ENCODE measurements around the gene ZDHHC1. TPM values are rescaled to one million over a fixed set of nuclear protein-coding genes. Genes with fewer than 3 reads are reported as not detected.
A peak's percentile ranks its signal among the peaks of the same experiment; 100 is the strongest.

ZDHHC1 gene
- total and polyA plus RNA-seq, 4 donors: 0.33 to 1.6 (median 1.1) TPM

- no peak for DNase-seq (ENCODE audit: low spot score)
- Histone ChIP-seq H3K4me3 (ENCODE audit: low read depth in 1 of 3, low read length in 3 of 3) (no peak overlapping the region), H3K36me3 (ENCODE audit: control insufficient read depth in 4 of 4, insufficient read depth in 3 of 4, low read depth in 1 of 4, low read length in 3 of 4) (no peaks in the 10 kb centered on the region), H3K27ac (ENCODE audit: low read depth in 1 of 2, low read length in 2 of 2) (no peak overlapping the region), H3K27me3 (ENCODE audit: control insufficient read depth in 4 of 4, insufficient read depth in 4 of 4, low read length in 3 of 4) (no peaks in the 10 kb centered on the region), H3K9me3 (ENCODE audit: control insufficient read depth in 4 of 4, low read length in 3 of 4) (no peaks in the 10 kb centered on the region), H3K4me1 (ENCODE audit: control insufficient read depth in 4 of 4, insufficient read depth in 4 of 4, low read length in 3 of 4) (no peaks in the 10 kb centered on the region), H3K9ac (ENCODE audit: low read depth in 1 of 2, low read length in 2 of 2) (no peak overlapping the region)
- WGBS: 88% methylated on average over 8 of the region's 8 CpGs
- TF ChIP-seq, protein P1, sequence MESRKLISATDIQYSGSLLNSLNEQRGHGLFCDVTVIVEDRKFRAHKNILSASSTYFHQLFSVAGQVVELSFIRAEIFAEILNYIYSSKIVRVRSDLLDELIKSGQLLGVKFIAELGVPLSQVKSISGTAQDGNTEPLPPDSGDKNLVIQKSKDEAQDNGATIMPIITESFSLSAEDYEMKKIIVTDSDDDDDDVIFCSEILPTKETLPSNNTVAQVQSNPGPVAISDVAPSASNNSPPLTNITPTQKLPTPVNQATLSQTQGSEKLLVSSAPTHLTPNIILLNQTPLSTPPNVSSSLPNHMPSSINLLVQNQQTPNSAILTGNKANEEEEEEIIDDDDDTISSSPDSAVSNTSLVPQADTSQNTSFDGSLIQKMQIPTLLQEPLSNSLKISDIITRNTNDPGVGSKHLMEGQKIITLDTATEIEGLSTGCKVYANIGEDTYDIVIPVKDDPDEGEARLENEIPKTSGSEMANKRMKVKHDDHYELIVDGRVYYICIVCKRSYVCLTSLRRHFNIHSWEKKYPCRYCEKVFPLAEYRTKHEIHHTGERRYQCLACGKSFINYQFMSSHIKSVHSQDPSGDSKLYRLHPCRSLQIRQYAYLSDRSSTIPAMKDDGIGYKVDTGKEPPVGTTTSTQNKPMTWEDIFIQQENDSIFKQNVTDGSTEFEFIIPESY (IDR thresholded peaks at IDR 0.05): no peak
- TF ChIP-seq YY1 (IDR thresholded peaks at IDR 0.05) (no peak), GABPA (IDR thresholded peaks at IDR 0.05 in 1 of 2, conservative IDR thresholded peaks at IDR 0.05 in 1 of 2) (no peak), SP1 (IDR thresholded peaks at IDR 0.05) (no peak), EGR1 (IDR thresholded peaks at IDR 0.05; ENCODE audit: low read depth in 2 of 2) (no peak), TAF1 (conservative IDR thresholded peaks at IDR 0.05) (no peak)
These were observed 10.9 kb downstream of the ZDHHC1 start for GRCh38 chr16:67405336-67405735.

GRCh38 chr16:67404740-67405226 lies 11.5 kb downstream of the ZDHHC1 start:
- H3K9me3 ChIP-seq (ENCODE audit: control insufficient read depth in 4 of 4, low read length in 3 of 4): no peaks in the 10 kb centered on the region
- no peak overlapping the region for H3K27ac ChIP-seq (ENCODE audit: low read depth in 1 of 2, low read length in 2 of 2)
- no peaks in the 10 kb centered on the region for H3K36me3 ChIP-seq (ENCODE audit: control insufficient read depth in 4 of 4, insufficient read depth in 3 of 4, low read depth in 1 of 4, low read length in 3 of 4)
- TF ChIP-seq FOXA2 (IDR thresholded peaks at IDR 0.05) (no peak), FOXA1 (IDR thresholded peaks at IDR 0.05) (no peak), SP1 (IDR thresholded peaks at IDR 0.05) (peak; percentile 60), TAF1 (conservative IDR thresholded peaks at IDR 0.05) (no peak), ATF3 (IDR thresholded peaks at IDR 0.05) (no peak)
- TF ChIP-seq, protein P1 (IDR thresholded peaks at IDR 0.05): no peak
- TF ChIP-seq, protein P2, sequence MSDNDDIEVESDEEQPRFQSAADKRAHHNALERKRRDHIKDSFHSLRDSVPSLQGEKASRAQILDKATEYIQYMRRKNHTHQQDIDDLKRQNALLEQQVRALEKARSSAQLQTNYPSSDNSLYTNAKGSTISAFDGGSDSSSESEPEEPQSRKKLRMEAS (IDR thresholded peaks at IDR 0.05): no peak
- H3K9ac ChIP-seq (ENCODE audit: low read depth in 1 of 2, low read length in 2 of 2): no peak overlapping the region
- no peak for DNase-seq (ENCODE audit: low spot score)
- WGBS: 92% methylated on average over 5 of the region's 5 CpGs
- no peak overlapping the region for H3K4me3 ChIP-seq (ENCODE audit: low read depth in 1 of 3, low read length in 3 of 3)
- no peaks in the 10 kb centered on the region for H3K27me3 ChIP-seq (ENCODE audit: control insufficient read depth in 4 of 4, insufficient read depth in 4 of 4, low read length in 3 of 4)
- no peaks in the 10 kb centered on the region for H3K4me1 ChIP-seq (ENCODE audit: control insufficient read depth in 4 of 4, insufficient read depth in 4 of 4, low read length in 3 of 4)

- Histone ChIP-seq H3K4me3 (ENCODE audit: low read depth in 1 of 3, low read length in 3 of 3) (no peak overlapping the region), H3K27me3 (ENCODE audit: control insufficient read depth in 4 of 4, insufficient read depth in 4 of 4, low read length in 3 of 4) (no peaks in the 10 kb centered on the region), H3K36me3 (ENCODE audit: control insufficient read depth in 4 of 4, insufficient read depth in 3 of 4, low read depth in 1 of 4, low read length in 3 of 4) (no peaks in the 10 kb centered on the region), H3K9me3 (ENCODE audit: control insufficient read depth in 4 of 4, low read length in 3 of 4) (no peaks in the 10 kb centered on the region), H3K27ac (ENCODE audit: low read depth in 1 of 2, low read length in 2 of 2) (no peak overlapping the region), H3K9ac (ENCODE audit: low read depth in 1 of 2, low read length in 2 of 2) (no peak overlapping the region), H3K4me1 (ENCODE audit: control insufficient read depth in 4 of 4, insufficient read depth in 4 of 4, low read length in 3 of 4) (peaks cover 0 to 3% (median under 1%) of the 10 kb centered on the region in 4 donors)
- DNase-seq (ENCODE audit: low spot score): no peak
- WGBS: 85% methylated on average over 12 of the region's 12 CpGs
- TF ChIP-seq FOXA1 (IDR thresholded peaks at IDR 0.05): no peak
- no peak for TF ChIP-seq REST (IDR thresholded peaks at IDR 0.05)
- no peak for TF ChIP-seq HNF4A (conservative IDR thresholded peaks at IDR 0.05)
- no peak for TF ChIP-seq ATF3 (IDR thresholded peaks at IDR 0.05)
- TF ChIP-seq CTCF (IDR thresholded peaks at IDR 0.05; ENCODE audit: low read depth, low read length, missing input control): no peak
- no peak for TF ChIP-seq FOXA2 (IDR thresholded peaks at IDR 0.05)
- TF ChIP-seq RAD21 (IDR thresholded peaks at IDR 0.05): no peak
- no peak for TF ChIP-seq HNF4G (IDR thresholded peaks at IDR 0.05)
- no peak for TF ChIP-seq RXRA (IDR thresholded peaks at IDR 0.05)
- TF ChIP-seq EGR1 (IDR thresholded peaks at IDR 0.05; ENCODE audit: low read depth in 2 of 2): no peak
- no peak for TF ChIP-seq SP1 (IDR thresholded peaks at IDR 0.05)
- TF ChIP-seq JUND (IDR thresholded peaks at IDR 0.05): no peak
These were observed 12.2 kb downstream of the ZDHHC1 start for GRCh38 chr16:67403976-67404555.
